ENCODE measurements around the gene ZCCHC7. TPM values are rescaled to one million over a fixed set of nuclear protein-coding genes. Genes with fewer than 3 reads are reported as not detected.

Gene ZCCHC7
- total and polyA plus RNA-seq, 10 of the 15 experiments (the other 5 are each of a cell fraction or from before 2014, with no cell fraction given): 42.9 to 178 (median 53.3) TPM

- TF ChIP-seq RELB (IDR thresholded peaks at IDR 0.05; ENCODE audit: low read depth) (no peak), GABPA (IDR thresholded peaks at IDR 0.05; ENCODE audit: low read depth) (no peak)
Measured at GRCh38 chr9:37378613-37379004, 258.2 kb downstream of the ZCCHC7 start (continued).

GRCh38 chr9:37379835-37380234 is 259.5 kb downstream of the ZCCHC7 start:
- FAIRE-seq (no peak), ATAC-seq (no peak), DNase-seq (ENCODE audit: low read depth, low spot score) (no peak)
- H2AFZ ChIP-seq (ENCODE audit: control insufficient read depth, low read depth, low read length): peak overlapping the region; percentile 59
- POLR2A ChIA-PET: interaction anchor here (0.7 to 1.8 kb wide), 4 partner anchors 23 to 382 kb away, joined by 3 to 4 read pairs (median 3); no protein-coding TSS in a partner anchor
- no peaks in the 10 kb centered on the region for H4K20me1 ChIP-seq (ENCODE audit: control insufficient read depth, insufficient read depth)
- H3K79me2 ChIP-seq (ENCODE audit: control insufficient read depth, insufficient read depth, low read length): peaks cover 3% of the 10 kb centered on the region
- peak overlapping the region; percentile 44; the same call in 1 of the 2 replicates for H3K4me2 ChIP-seq (ENCODE audit: control insufficient read depth, insufficient read depth)
- RAD21 ChIA-PET (ENCODE audit: unreplicated experiment): interaction anchor here (0.8 to 1.2 kb wide), 7 partner anchors 10 to 383 kb away, joined by 3 to 4 read pairs (median 3); no protein-coding TSS in a partner anchor
- H3K27ac ChIP-seq (ENCODE audit: control insufficient read depth, insufficient read depth): peak overlapping the region; percentile 92
- in situ Hi-C loops (cut with MboI): no loop called here
- SMC1A ChIA-PET (ENCODE audit: uncharacterized antibody, unreplicated experiment): interaction anchor here (0.7 to 1.6 kb wide), 4 partner anchors 10 to 31 kb away, joined by 3 to 6 read pairs (median 4); no protein-coding TSS in a partner anchor
- TF ChIP-seq SKIL (IDR thresholded peaks at IDR 0.05; ENCODE audit: low read depth, poor library complexity, severe bottlenecking): no peak
- no peak for TF ChIP-seq IKZF2 (IDR thresholded peaks at IDR 0.05)
- no peak for TF ChIP-seq HDAC6 (IDR thresholded peaks at IDR 0.05; ENCODE audit: unreplicated experiment)
- no peak for TF ChIP-seq ZNF207 (IDR thresholded peaks at IDR 0.05; ENCODE audit: borderline replicate concordance)
- TF ChIP-seq MTA3 (IDR thresholded peaks at IDR 0.05; ENCODE audit: borderline replicate concordance, low read length): no peak
- peak; percentile 77; the same call in 1 of the 2 replicates for TF ChIP-seq HDGF (IDR thresholded peaks at IDR 0.05)
- TF ChIP-seq PKNOX1 (IDR thresholded peaks at IDR 0.05): no peak
- TF ChIP-seq CEBPZ (IDR thresholded peaks at IDR 0.05; ENCODE audit: low read depth, low read length): no peak
- no peak for TF ChIP-seq SREBF2 (IDR thresholded peaks at IDR 0.05; ENCODE audit: low read length)
- TF ChIP-seq ZBED1 (IDR thresholded peaks at IDR 0.05; ENCODE audit: borderline replicate concordance): peak; percentile 16; the same call in 1 of the 2 replicates
- TF ChIP-seq FOS (IDR thresholded peaks at IDR 0.05; ENCODE audit: borderline replicate concordance, extremely low read depth, insufficient read length): no peak
- H3K4me3 ChIP-seq: no peak overlapping the region; the same call in 1 of the 2 replicates
- CTCF ChIA-PET: interaction anchor here (0.6 to 1.4 kb wide), 2 partner anchors 31 to 101 kb away, joined by 3 read pairs; no protein-coding TSS in a partner anchor
- intact Hi-C loops (cut with micrococcal nuclease; ENCODE audit: unreplicated experiment): loop anchor here (2.0 to 10.0 kb wide), 2 partner anchors 85 to 385 kb away; no protein-coding TSS in a partner anchor
- no TSS peak for BruUV-seq (replicated peaks)
- peaks cover 2% of the 10 kb centered on the region; the same call in 2 of the 3 replicates for H3K9me3 ChIP-seq (replicated peaks; ENCODE audit: control insufficient read depth, insufficient read depth, low read length)
- H3K9ac ChIP-seq (ENCODE audit: control insufficient read depth, insufficient read depth, low read length): peak overlapping the region; percentile 60
- no peaks in the 10 kb centered on the region for H3K27me3 ChIP-seq (replicated peaks in 1 of 2; ENCODE audit: control insufficient read depth in 2 of 2, insufficient read depth in 2 of 2, low read length in 1 of 2)
- WGBS (ENCODE audit: insufficient coverage, insufficient replicate concordance, low lambda C conversion rate, missing lambda C conversion rate): 79% methylated on average over 2 of the region's 2 CpGs
- peaks cover 87% of the 10 kb centered on the region for H3K4me1 ChIP-seq (ENCODE audit: control insufficient read depth, insufficient read depth, low read length)
- no peaks in the 10 kb centered on the region for H3K36me3 ChIP-seq (ENCODE audit: control insufficient read depth in 2 of 2, insufficient read depth in 2 of 2, low read length in 1 of 2)

Data from GM12878 (cell line).